SK-N-SH (cell line): ENCODE results near the gene LMF1. TPM values are rescaled to one million over a fixed set of nuclear protein-coding genes. Genes with fewer than 3 reads are reported as not detected.
A peak's percentile ranks its signal among the peaks of the same experiment; 100 is the strongest.

ENCODE experiments used
- CTCF ChIA-PET: fragments of 300-600, 350-600 bp; formaldehyde crosslinking; extraction: SDS; loops from one replicate; lab custom pipeline; 2021; lab: Yijun Ruan, JAX
- POLR2A ChIA-PET: fragments of 350-600 bp; sonication (Branson Sonifier 250); formaldehyde crosslinking; extraction: SDS; loops from one replicate; lab custom pipeline; 2020; ENCODE audit warnings: antibody characterized with exemption, inconsistent platforms; lab: Yijun Ruan, JAX
- DNase-seq: peaks from one replicate; pipeline ENCODE4 v3.0.0; 2012
- H2AFZ ChIP-seq: fragments of 200-600 bp; sonication (generic); 2 replicates; pipeline ENCODE4 v1.8.1; 2016; ENCODE audit warnings: antibody characterized with exemption, mild to moderate bottlenecking, low read depth
- H3F3A ChIP-seq: fragments of 200-600 bp; sonication (generic); replicated peaks from 2 replicates; pipeline ENCODE3; 2016; ENCODE audit warnings: antibody characterized with exemption, mild to moderate bottlenecking; ENCODE audit not compliant: insufficient read depth
- H3K27ac ChIP-seq, 2 experiments: fragments of 200-500 bp in 1 of 2; fragments of 200-600 bp in 1 of 2; sonication (Bioruptor generic) in 1 of 2; sonication (generic), shearing (Covaris generic) in 1 of 2; 2 replicates each; pipeline versions ENCODE4 v1.5.1 to v1.6.1; 2014 to 2016; ENCODE audit warnings: low read depth in 2 of 2, inconsistent platforms in 1 of 2, low read length in 1 of 2, mild to moderate bottlenecking in 1 of 2, mixed read lengths in 1 of 2
- H3K27me3 ChIP-seq: fragments of 200-600 bp; sonication (generic), shearing (Covaris generic); 2 replicates; pipeline ENCODE4 v1.6.1; 2016; ENCODE audit warnings: mixed run types; ENCODE audit not compliant: insufficient read depth
- H3K36me3 ChIP-seq, 2 experiments: fragments of 200-500 bp in 1 of 2; fragments of 200-600 bp in 1 of 2; sonication (Bioruptor generic) in 1 of 2; sonication (generic) in 1 of 2; replicated peaks in 1 of 2; 2 replicates each; pipeline versions ENCODE3 to v1.5.1; 2014 to 2016; ENCODE audit warnings: low read length in 1 of 2, mild to moderate bottlenecking in 1 of 2; ENCODE audit not compliant: insufficient read depth in 2 of 2, control insufficient read depth in 1 of 2
- H3K4me1 ChIP-seq, 2 experiments: fragments of 200-500 bp in 1 of 2; fragments of 200-600 bp in 1 of 2; sonication (Bioruptor generic) in 1 of 2; sonication (generic), shearing (Covaris generic) in 1 of 2; 2 replicates each; pipeline versions ENCODE4 v1.5.1 to v1.6.1; 2014 to 2016; ENCODE audit warnings: low read depth in 1 of 2, low read length in 1 of 2, mixed run types in 1 of 2; ENCODE audit not compliant: insufficient read depth in 2 of 2, control insufficient read depth in 1 of 2
- H3K4me2 ChIP-seq: fragments of 200-600 bp; sonication (generic), shearing (Covaris generic); 2 replicates; pipeline ENCODE4 v1.6.1; 2017; ENCODE audit warnings: mixed run types
- H3K4me3 ChIP-seq, 2 experiments: fragments of 200-500 bp in 1 of 2; fragments of 200-600 bp in 1 of 2; sonication (Bioruptor generic) in 1 of 2; sonication (generic), shearing (Covaris generic) in 1 of 2; 2 replicates each; pipeline versions ENCODE4 v1.5.1 to v1.8.1; 2014 to 2016; ENCODE audit warnings: low read depth in 2 of 2, inconsistent platforms in 1 of 2, low read length in 1 of 2, mild to moderate bottlenecking in 1 of 2, mixed read lengths in 1 of 2, moderate library complexity in 1 of 2
- H3K79me2 ChIP-seq: fragments of 200-600 bp; sonication (generic); 2 replicates; pipeline ENCODE4 v1.8.1; 2017; ENCODE audit warnings: mild to moderate bottlenecking; ENCODE audit not compliant: insufficient read depth
- H3K9ac ChIP-seq: fragments of 200-600 bp; sonication (generic); 2 replicates; pipeline ENCODE4 v1.6.1; 2017; ENCODE audit warnings: mixed run types
- H3K9me2 ChIP-seq: fragments of 200-600 bp; sonication (generic); 2 replicates; pipeline ENCODE4 v1.6.1; 2017; ENCODE audit warnings: mixed run types
- H3K9me3 ChIP-seq: fragments of 200-600 bp; sonication (generic); 2 replicates; pipeline ENCODE4 v1.6.1; 2017; ENCODE audit warnings: mixed run types, mild to moderate bottlenecking, moderate library complexity
- H4K20me1 ChIP-seq: fragments of 200-600 bp; sonication (generic); 2 replicates; pipeline ENCODE4 v1.6.1; 2017; ENCODE audit warnings: mild to moderate bottlenecking, mixed run types; ENCODE audit not compliant: insufficient read depth
- CHD2 ChIP-seq: fragments of 150-350 bp; IDR thresholded peaks from 2 replicates; pipeline ENCODE4 v1.6.1; 2018; ENCODE audit warnings: low read length; ENCODE audit not compliant: partially characterized antibody
- FOSL2 ChIP-seq: IDR thresholded peaks from 2 replicates; pipeline ENCODE4 v1.4.0; 2012; ENCODE audit warnings: low read depth, mild to moderate bottlenecking, moderate library complexity, borderline replicate concordance
- FOXJ3 ChIP-seq: sonication (generic); formaldehyde crosslinking; IDR thresholded peaks from 2 replicates; pipeline ENCODE4 v1.5.1; 2020; ENCODE audit warnings: mild to moderate bottlenecking, missing genetic modification reagents
- FOXM1 ChIP-seq: IDR thresholded peaks from 2 replicates; pipeline ENCODE4 v1.4.0; 2012; ENCODE audit warnings: low read depth, mild to moderate bottlenecking
- GABPA ChIP-seq: IDR thresholded peaks from 2 replicates; pipeline ENCODE4 v1.4.0; 2012; ENCODE audit warnings: low read depth, mild to moderate bottlenecking
- NFIC ChIP-seq: IDR thresholded peaks from 2 replicates; pipeline ENCODE4 v1.4.0; 2012; ENCODE audit warnings: borderline replicate concordance
- NRF1 ChIP-seq: IDR thresholded peaks from 2 replicates; pipeline ENCODE4 v1.6.1; 2012; ENCODE audit warnings: low read depth, mild to moderate bottlenecking, low read length
- POLR2AphosphoS5 ChIP-seq: IDR thresholded peaks from 2 replicates; pipeline ENCODE4 v1.6.1; 2012; ENCODE audit warnings: low read depth, low read length
- REST ChIP-seq: IDR thresholded peaks from 2 replicates; pipeline ENCODE4 v1.6.1; 2012; ENCODE audit warnings: mild to moderate bottlenecking, low read depth, low read length, moderate library complexity
- RXRA ChIP-seq: IDR thresholded peaks from 2 replicates; pipeline ENCODE4 v1.4.0; 2012; ENCODE audit warnings: low read depth, mild to moderate bottlenecking, borderline replicate concordance
- SIN3A ChIP-seq: IDR thresholded peaks from 2 replicates; pipeline ENCODE4 v1.6.1; 2012; ENCODE audit warnings: low read depth, mild to moderate bottlenecking, low read length, moderate library complexity, borderline replicate concordance
- TAF1 ChIP-seq: IDR thresholded peaks from 2 replicates; pipeline ENCODE4 v1.6.1; 2012; ENCODE audit warnings: low read depth, mild to moderate bottlenecking, low read length, moderate library complexity, borderline replicate concordance
- USF1 ChIP-seq: IDR thresholded peaks from 2 replicates; pipeline ENCODE4 v1.4.0; 2012; ENCODE audit warnings: low read depth, borderline replicate concordance
- USF2 ChIP-seq: fragments of 150-350 bp; IDR thresholded peaks from 2 replicates; pipeline ENCODE4 v1.6.1; 2017; ENCODE audit warnings: antibody characterized with exemption, low read length, low read depth, borderline replicate concordance
- YY1 ChIP-seq: IDR thresholded peaks from 2 replicates; pipeline ENCODE4 v1.4.0; 2012; ENCODE audit warnings: low read depth, mild to moderate bottlenecking
- WGBS: methylation state at CpG from one replicate; pipeline ENCODE4 v1.1.6; 2017; ENCODE audit warnings: low lambda C conversion rate; 5-methylcytosine and 5-hydroxymethylcytosine counted together
- polyA plus RNA-seq, 3 experiments: library from polyadenylated mRNA; depleted of rRNA; stranded (reverse); fragments of >200 nt; gene quantifications; 2 replicates each; pipeline ENCODE4 v1.2.3, GENCODE V29; 2012
- TF ChIP-seq, protein P1 (sequence below): IDR thresholded peaks from 2 replicates; pipeline ENCODE4 v1.4.0; 2012; ENCODE audit warnings: low read depth, borderline replicate concordance
- TF ChIP-seq, protein P2 (sequence below): IDR thresholded peaks from 2 replicates; pipeline ENCODE4; 2012
- TF ChIP-seq, protein P3 (sequence below): IDR thresholded peaks from 2 replicates; pipeline ENCODE4 v1.4.0; 2012; ENCODE audit warnings: low read depth

Gene LMF1
- polyA plus RNA-seq, 1 of the 3 experiments (the other 2 are of a cell fraction): 5.7 TPM

- peak; percentile 41 for DNase-seq
- ChIA-PET CTCF (interaction anchor here (0.6 to 1.8 kb wide), 4 partner anchors 11 to 94 kb away, joined by 3 to 6 read pairs (median 4); no protein-coding TSS in a partner anchor), POLR2A (no interaction called here)
- Histone ChIP-seq H3K27ac (no peak overlapping the region), H2AFZ (no peak overlapping the region), H3K9me3 (no peaks in the 10 kb centered on the region), H3K79me2 (no peaks in the 10 kb centered on the region), H3K9me2 (no peaks in the 10 kb centered on the region), H3K9ac (no peak overlapping the region), H3K27me3 (peaks cover 92% of the 10 kb centered on the region), H4K20me1 (peaks cover 13% of the 10 kb centered on the region; the same call in 1 of the 2 replicates), H3K4me2 (no peak overlapping the region), H3K4me3 (no peak overlapping the region), H3F3A (peaks cover 3% of the 10 kb centered on the region), H3K4me1 (no peaks in the 10 kb centered on the region), H3K36me3 (no peaks in the 10 kb centered on the region)
- TF ChIP-seq NRF1: no peak
- TF ChIP-seq, protein P1, sequence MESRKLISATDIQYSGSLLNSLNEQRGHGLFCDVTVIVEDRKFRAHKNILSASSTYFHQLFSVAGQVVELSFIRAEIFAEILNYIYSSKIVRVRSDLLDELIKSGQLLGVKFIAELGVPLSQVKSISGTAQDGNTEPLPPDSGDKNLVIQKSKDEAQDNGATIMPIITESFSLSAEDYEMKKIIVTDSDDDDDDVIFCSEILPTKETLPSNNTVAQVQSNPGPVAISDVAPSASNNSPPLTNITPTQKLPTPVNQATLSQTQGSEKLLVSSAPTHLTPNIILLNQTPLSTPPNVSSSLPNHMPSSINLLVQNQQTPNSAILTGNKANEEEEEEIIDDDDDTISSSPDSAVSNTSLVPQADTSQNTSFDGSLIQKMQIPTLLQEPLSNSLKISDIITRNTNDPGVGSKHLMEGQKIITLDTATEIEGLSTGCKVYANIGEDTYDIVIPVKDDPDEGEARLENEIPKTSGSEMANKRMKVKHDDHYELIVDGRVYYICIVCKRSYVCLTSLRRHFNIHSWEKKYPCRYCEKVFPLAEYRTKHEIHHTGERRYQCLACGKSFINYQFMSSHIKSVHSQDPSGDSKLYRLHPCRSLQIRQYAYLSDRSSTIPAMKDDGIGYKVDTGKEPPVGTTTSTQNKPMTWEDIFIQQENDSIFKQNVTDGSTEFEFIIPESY: no peak
- TF ChIP-seq CHD2: no peak
- TF ChIP-seq YY1: no peak
- no peak for TF ChIP-seq FOSL2
- no peak for TF ChIP-seq POLR2AphosphoS5
- no peak for TF ChIP-seq SIN3A
- TF ChIP-seq, protein P2, sequence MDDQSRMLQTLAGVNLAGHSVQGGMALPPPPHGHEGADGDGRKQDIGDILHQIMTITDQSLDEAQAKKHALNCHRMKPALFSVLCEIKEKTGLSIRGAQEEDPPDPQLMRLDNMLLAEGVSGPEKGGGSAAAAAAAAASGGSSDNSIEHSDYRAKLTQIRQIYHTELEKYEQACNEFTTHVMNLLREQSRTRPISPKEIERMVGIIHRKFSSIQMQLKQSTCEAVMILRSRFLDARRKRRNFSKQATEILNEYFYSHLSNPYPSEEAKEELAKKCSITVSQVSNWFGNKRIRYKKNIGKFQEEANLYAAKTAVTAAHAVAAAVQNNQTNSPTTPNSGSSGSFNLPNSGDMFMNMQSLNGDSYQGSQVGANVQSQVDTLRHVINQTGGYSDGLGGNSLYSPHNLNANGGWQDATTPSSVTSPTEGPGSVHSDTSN: no peak
- TF ChIP-seq NFIC: no peak
- no peak for TF ChIP-seq REST
- TF ChIP-seq GABPA: no peak
- TF ChIP-seq USF1: no peak
- TF ChIP-seq, protein P3, sequence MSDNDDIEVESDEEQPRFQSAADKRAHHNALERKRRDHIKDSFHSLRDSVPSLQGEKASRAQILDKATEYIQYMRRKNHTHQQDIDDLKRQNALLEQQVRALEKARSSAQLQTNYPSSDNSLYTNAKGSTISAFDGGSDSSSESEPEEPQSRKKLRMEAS: no peak
- no peak for TF ChIP-seq USF2
- TF ChIP-seq TAF1: no peak
- TF ChIP-seq FOXM1: no peak
- no peak for TF ChIP-seq RXRA
- TF ChIP-seq FOXJ3 (CRISPR knock-in tag): no peak
- 13% methylated on average over 26 of the region's 32 CpGs for WGBS
These were observed 15.0 kb upstream of the LMF1 start for GRCh38 chr16:985646-986400.
